Measurements from ENCODE around the gene KCTD11. TPM values are rescaled to one million over a fixed set of nuclear protein-coding genes. Genes with fewer than 3 reads are reported as not detected.

The KCTD11 gene
- total and polyA plus RNA-seq, 2 donors (not counting 1 experiment from before 2014, with no cell fraction given) = 4.3 to 13.4 TPM

DNA sequence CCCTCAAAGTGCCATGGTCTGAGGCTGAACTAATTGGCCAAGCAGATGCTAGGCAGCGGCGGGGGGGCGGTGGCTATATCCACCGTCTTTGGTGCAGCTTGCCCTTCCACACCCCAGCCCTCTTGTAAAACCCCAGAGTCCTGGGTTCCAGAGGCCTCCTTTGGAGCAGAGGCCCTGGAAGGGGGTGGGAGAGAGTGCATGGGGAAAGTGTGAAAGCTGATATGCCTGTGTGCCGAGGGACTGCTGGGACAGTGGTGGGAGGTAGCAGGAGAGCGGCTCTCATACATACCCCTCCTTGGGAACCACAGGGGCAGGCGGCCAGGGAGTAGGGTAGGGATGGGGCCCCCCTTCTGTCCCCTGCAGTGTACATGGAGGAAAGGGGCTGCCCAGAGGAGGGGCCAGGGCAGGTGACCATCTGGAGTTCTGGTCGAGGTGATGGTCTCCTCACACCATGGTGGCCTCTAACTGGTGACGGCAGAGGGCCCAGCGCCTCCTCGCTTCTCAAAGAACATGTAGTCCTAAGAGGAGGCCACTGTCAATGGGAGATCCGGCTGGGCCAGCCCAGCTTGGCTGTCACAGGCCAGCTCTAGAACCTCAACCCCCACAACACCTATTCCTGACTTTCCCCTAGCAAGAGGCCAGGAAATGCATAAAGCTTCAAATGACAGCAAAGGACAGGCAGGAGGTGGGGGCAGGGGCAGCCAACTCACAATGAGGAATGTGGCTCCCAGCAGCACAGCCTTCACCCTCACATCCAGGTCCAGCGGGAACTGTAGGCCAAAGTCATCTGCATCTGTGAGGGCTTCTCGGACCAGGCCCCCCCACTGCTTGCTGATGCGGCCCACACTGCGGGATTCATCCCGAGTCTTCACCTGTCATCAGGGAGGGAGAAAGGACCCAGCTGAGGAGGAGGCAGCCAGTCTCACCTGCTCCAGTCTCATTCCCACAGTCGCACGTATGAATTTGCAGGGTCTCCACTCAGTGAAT, 38.3 kb downstream of the KCTD11 start:
- CTCF ChIA-PET = interaction anchor here (1.6 to 1.8 kb wide), 2 partner anchors 34 to 46 kb away, joined by 4 to 6 read pairs; no protein-coding TSS in a partner anchor
- intact Hi-C loops (cut with micrococcal nuclease) = no loop called here
- H3K27ac Mint-ChIP-seq = no peak overlapping the region

More for the DNA sequence above, 38.3 kb downstream of the KCTD11 start:
- Histone ChIP-seq H3K36me3 (replicated peaks in 1 of 2; ENCODE audit: control extremely low read depth in 1 of 2, control insufficient read depth in 1 of 2, extremely low read depth in 1 of 2, insufficient read depth in 2 of 2, low read length in 1 of 2) (peaks cover 0 to 37% of the 10 kb centered on the region in 2 experiments), H3K27ac (ENCODE audit: low read length in 2 of 2) (no peak overlapping the region), H3K9ac (ENCODE audit: low read length) (no peak overlapping the region), H3K27me3 (replicated peaks in 1 of 4; ENCODE audit: control extremely low read depth in 1 of 4, control insufficient read depth in 3 of 4, insufficient read depth in 4 of 4, low read length in 3 of 4) (no peaks in the 10 kb centered on the region), H2AFZ (ENCODE audit: insufficient read depth, low read depth, low read length, poor library complexity, severe bottlenecking) (no peak overlapping the region), H3K79me2 (ENCODE audit: control insufficient read depth, insufficient read depth, low read length) (peaks cover 10% of the 10 kb centered on the region), H3K4me2 (replicated peaks; ENCODE audit: low read depth, low read length, poor library complexity, severe bottlenecking) (no peak overlapping the region), H3K4me3 (ENCODE audit: control extremely low read depth in 1 of 5, extremely low read depth in 1 of 5, insufficient read depth in 1 of 5, low read depth in 2 of 5, low read length in 4 of 5) (no peak overlapping the region), H3K9me3 (ENCODE audit: control extremely low read depth in 1 of 3, control insufficient read depth in 2 of 3, insufficient read depth in 1 of 3, low read length in 2 of 3) (no peaks in the 10 kb centered on the region), H3K4me1 (ENCODE audit: control insufficient read depth in 2 of 2, insufficient read depth in 2 of 2, low read length in 2 of 2) (peaks cover 11 to 13% of the 10 kb centered on the region in 2 donors), H4K20me1 (ENCODE audit: control insufficient read depth, insufficient read depth, low read length, poor library complexity, severe bottlenecking) (no peaks in the 10 kb centered on the region)
- 97% methylated on average over 14 of the region's 19 CpGs for WGBS (ENCODE audit: insufficient coverage)
- DNase-seq (no peak), ATAC-seq (ENCODE audit: low read depth) (no peak)
- H3K9me3 Mint-ChIP-seq (ENCODE audit: insufficient read depth) = no peaks in the 10 kb centered on the region
- POLR2A ChIA-PET = no interaction called here
- H3K4me1 Mint-ChIP-seq = peaks cover 13% of the 10 kb centered on the region
- TF ChIP-seq, protein P1, sequence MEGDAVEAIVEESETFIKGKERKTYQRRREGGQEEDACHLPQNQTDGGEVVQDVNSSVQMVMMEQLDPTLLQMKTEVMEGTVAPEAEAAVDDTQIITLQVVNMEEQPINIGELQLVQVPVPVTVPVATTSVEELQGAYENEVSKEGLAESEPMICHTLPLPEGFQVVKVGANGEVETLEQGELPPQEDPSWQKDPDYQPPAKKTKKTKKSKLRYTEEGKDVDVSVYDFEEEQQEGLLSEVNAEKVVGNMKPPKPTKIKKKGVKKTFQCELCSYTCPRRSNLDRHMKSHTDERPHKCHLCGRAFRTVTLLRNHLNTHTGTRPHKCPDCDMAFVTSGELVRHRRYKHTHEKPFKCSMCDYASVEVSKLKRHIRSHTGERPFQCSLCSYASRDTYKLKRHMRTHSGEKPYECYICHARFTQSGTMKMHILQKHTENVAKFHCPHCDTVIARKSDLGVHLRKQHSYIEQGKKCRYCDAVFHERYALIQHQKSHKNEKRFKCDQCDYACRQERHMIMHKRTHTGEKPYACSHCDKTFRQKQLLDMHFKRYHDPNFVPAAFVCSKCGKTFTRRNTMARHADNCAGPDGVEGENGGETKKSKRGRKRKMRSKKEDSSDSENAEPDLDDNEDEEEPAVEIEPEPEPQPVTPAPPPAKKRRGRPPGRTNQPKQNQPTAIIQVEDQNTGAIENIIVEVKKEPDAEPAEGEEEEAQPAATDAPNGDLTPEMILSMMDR (IDR thresholded peaks at IDR 0.05) = no peak
- no peak for TF ChIP-seq EZH2 (IDR thresholded peaks at IDR 0.05; ENCODE audit: borderline replicate concordance, insufficient read depth, low read depth, low read length, poor library complexity, severe bottlenecking)
- no peak overlapping the region for H3K4me3 Mint-ChIP-seq
- H3K27me3 Mint-ChIP-seq = no peaks in the 10 kb centered on the region
